BLaER1 treated with 17β-estradiol and CSF1 and Interleukin-3, amounts not matched to agents 10 nM and 100 nM (cell line): ENCODE results near the gene CMSS1.

Source experiments
- H3K27ac ChIP-seq, 11 experiments: shearing (Covaris generic); formaldehyde crosslinking; 2 replicates each; pipeline ENCODE4 v1.8.1; 2022
- H3K27me3 ChIP-seq, 11 experiments: shearing (Covaris generic); formaldehyde crosslinking; 2 replicates each; pipeline ENCODE4 v1.8.1; 2022
- H3K36me3 ChIP-seq, 11 experiments: shearing (Covaris generic); formaldehyde crosslinking; 2 replicates each; pipeline ENCODE4 v1.8.1; 2022
- H3K4me1 ChIP-seq, 10 experiments: shearing (Covaris generic); formaldehyde crosslinking; 2 replicates each; pipeline ENCODE4 v1.8.1; 2022
- H3K4me2 ChIP-seq, 11 experiments: shearing (Covaris generic); formaldehyde crosslinking; 2 replicates each; pipeline ENCODE4 v1.8.1; 2022
- H3K4me3 ChIP-seq, 10 experiments: shearing (Covaris generic); formaldehyde crosslinking; 2 replicates each; pipeline ENCODE4 v1.8.1; 2022
- H3K9ac ChIP-seq, 11 experiments: shearing (Covaris generic); formaldehyde crosslinking; 2 replicates each; pipeline ENCODE4 v1.8.1; 2022
- H3K9me3 ChIP-seq, 11 experiments: shearing (Covaris generic); formaldehyde crosslinking; replicated peaks in 1 of 11; 2 replicates each; pipeline ENCODE4 v1.8.1; 2022
- H4K20me1 ChIP-seq, 11 experiments: shearing (Covaris generic); formaldehyde crosslinking; 2 replicates each; pipeline ENCODE4 v1.8.1; 2022
- Cebpa-rat ChIP-seq, 11 experiments: shearing (Covaris generic); IDR thresholded peaks; 2 replicates each; pipeline ENCODE4 v1.8.1; 2022

The CMSS1 gene

GRCh38 chr3:99871231-99872045 lies 53.8 kb downstream of the CMSS1 start:
- no peaks in the 10 kb centered on the region for H3K9me3 ChIP-seq
- peaks cover 5 to 21% (median 15%) of the 10 kb centered on the region in 10 experiments for H3K4me1 ChIP-seq
- no peak for TF ChIP-seq Cebpa-rat (IDR thresholded peaks at IDR 0.05)
- H3K4me3 ChIP-seq: no peak overlapping the region
- H3K4me2 ChIP-seq: no peak overlapping the region
- 0 out of 22 replicates have a peak, but pooled peaks cover 0 to 5% (median 0%) of the 10 kb centered on the region in 11 experiments for H3K36me3 ChIP-seq
- no peak overlapping the region for H3K27ac ChIP-seq
- no peak overlapping the region for H3K9ac ChIP-seq
- H4K20me1 ChIP-seq: peaks cover 0 to 100% (median 83%) of the 10 kb centered on the region in 11 experiments; a peak in 17 of 22 replicates
- H3K27me3 ChIP-seq: peaks cover 39 to 55% (median 45%) of the 10 kb centered on the region in 11 experiments

GRCh38 chr3:99872923-99873254 lies 55.2 kb downstream of the CMSS1 start:
- Histone ChIP-seq H3K9ac (no peak overlapping the region), H3K36me3 (0 out of 22 replicates have a peak, but pooled peaks cover 0 to 4% (median 0%) of the 10 kb centered on the region in 11 experiments), H3K4me2 (no peak overlapping the region), H3K4me3 (no peak overlapping the region), H3K27me3 (peaks cover 39 to 68% (median 57%) of the 10 kb centered on the region in 11 experiments), H4K20me1 (peaks cover 0 to 100% (median 90%) of the 10 kb centered on the region in 11 experiments; a peak in 17 of 22 replicates), H3K9me3 (no peaks in the 10 kb centered on the region), H3K27ac (no peak overlapping the region), H3K4me1 (peaks cover 0 to 21% (median 13%) of the 10 kb centered on the region in 10 experiments; a peak in 15 of 20 replicates)
- TF ChIP-seq Cebpa-rat (IDR thresholded peaks at IDR 0.05): no peak

- H3K9me3 ChIP-seq: no peaks in the 10 kb centered on the region
- no peak overlapping the region for H3K4me3 ChIP-seq
- H3K4me1 ChIP-seq: peaks cover 0 to 21% (median 13%) of the 10 kb centered on the region in 10 experiments; a peak in 15 of 20 replicates
- no peak overlapping the region for H3K27ac ChIP-seq
- H3K4me2 ChIP-seq: no peak overlapping the region
- peaks cover 0 to 100% (median 96%) of the 10 kb centered on the region in 11 experiments; a peak in 17 of 22 replicates for H4K20me1 ChIP-seq
- H3K27me3 ChIP-seq: peaks cover 39 to 74% (median 61%) of the 10 kb centered on the region in 11 experiments
- no peaks in the 10 kb centered on the region for H3K36me3 ChIP-seq
- TF ChIP-seq Cebpa-rat (IDR thresholded peaks at IDR 0.05): no peak
- H3K9ac ChIP-seq: no peak overlapping the region
Measured at GRCh38 chr3:99873269-99874102, 55.8 kb downstream of the CMSS1 start.

- Histone ChIP-seq H3K9ac (no peak overlapping the region), H3K9me3 (no peaks in the 10 kb centered on the region), H3K4me1 (peaks cover 0 to 21% (median 13%) of the 10 kb centered on the region in 10 experiments; a peak in 15 of 20 replicates), H3K4me2 (no peak overlapping the region), H3K27me3 (peaks cover 39 to 74% (median 61%) of the 10 kb centered on the region in 11 experiments), H3K36me3 (no peaks in the 10 kb centered on the region), H4K20me1 (peaks cover 0 to 100% (median 93%) of the 10 kb centered on the region in 11 experiments; a peak in 17 of 22 replicates), H3K4me3 (no peak overlapping the region), H3K27ac (no peak overlapping the region)
- no peak for TF ChIP-seq Cebpa-rat (IDR thresholded peaks at IDR 0.05)
Measured at GRCh38 chr3:99874237-99875002, 56.8 kb downstream of the CMSS1 start.

- H3K4me1 ChIP-seq: peaks cover 0 to 21% (median 13%) of the 10 kb centered on the region in 10 experiments; a peak in 15 of 20 replicates
- peak overlapping the region in 3 of 11 experiments; percentile 59 to 77 (median 74); a peak in 5 of 22 replicates for H3K27ac ChIP-seq
- TF ChIP-seq Cebpa-rat (IDR thresholded peaks at IDR 0.05): no peak
- peaks cover 0 to 99% (median 95%) of the 10 kb centered on the region in 11 experiments; a peak in 17 of 22 replicates for H4K20me1 ChIP-seq
- H3K4me2 ChIP-seq: peak overlapping the region; percentile 75 to 93 (median 84)
- H3K36me3 ChIP-seq: peaks cover 0 to 7% (median 0%) of the 10 kb centered on the region in 11 experiments; a peak in 2 of 22 replicates
- peak overlapping the region in 8 of 11 experiments; percentile 9 to 81 (median 52); a peak in 14 of 22 replicates for H3K9ac ChIP-seq
- H3K27me3 ChIP-seq: peaks cover 39 to 74% (median 61%) of the 10 kb centered on the region in 11 experiments
- H3K4me3 ChIP-seq: peak overlapping the region; percentile 44 to 71 (median 56)
- H3K9me3 ChIP-seq: no peaks in the 10 kb centered on the region
Measured at GRCh38 chr3:99875581-99875928, 57.9 kb downstream of the CMSS1 start.

- H3K4me3 ChIP-seq: peak overlapping the region; percentile 44 to 71 (median 56)
- H3K36me3 ChIP-seq: peaks cover 0 to 7% (median 0%) of the 10 kb centered on the region in 11 experiments; a peak in 2 of 22 replicates
- no peak for TF ChIP-seq Cebpa-rat (IDR thresholded peaks at IDR 0.05)
- peaks cover 0 to 21% (median 13%) of the 10 kb centered on the region in 10 experiments; a peak in 15 of 20 replicates for H3K4me1 ChIP-seq
- H4K20me1 ChIP-seq: peaks cover 0 to 99% (median 89%) of the 10 kb centered on the region in 11 experiments; a peak in 17 of 22 replicates
- peak overlapping the region in 9 of 11 experiments; percentile 9 to 81 (median 36); a peak in 15 of 22 replicates for H3K9ac ChIP-seq
- H3K9me3 ChIP-seq: no peaks in the 10 kb centered on the region
- H3K4me2 ChIP-seq: peak overlapping the region; percentile 75 to 93 (median 84)
- H3K27me3 ChIP-seq: peaks cover 39 to 72% (median 61%) of the 10 kb centered on the region in 11 experiments
- peak overlapping the region in 4 of 11 experiments; percentile 22 to 77 (median 66); a peak in 7 of 22 replicates for H3K27ac ChIP-seq
Measured at GRCh38 chr3:99875929-99876841, 58.5 kb downstream of the CMSS1 start.

GRCh38 chr3:99877031-99877579 lies 59.4 kb downstream of the CMSS1 start:
- Histone ChIP-seq H3K27ac (no peak overlapping the region), H3K4me1 (peaks cover 0 to 21% (median 13%) of the 10 kb centered on the region in 10 experiments; a peak in 15 of 20 replicates), H3K4me2 (peak overlapping the region in 2 of 11 experiments; percentile 88 to 92; a peak in 3 of 22 replicates), H3K9me3 (no peaks in the 10 kb centered on the region), H3K9ac (no peak overlapping the region), H3K36me3 (peaks cover 0 to 7% (median 0%) of the 10 kb centered on the region in 11 experiments; a peak in 2 of 22 replicates), H3K27me3 (peaks cover 39 to 63% (median 59%) of the 10 kb centered on the region in 11 experiments), H4K20me1 (peaks cover 0 to 98% (median 80%) of the 10 kb centered on the region in 11 experiments; a peak in 17 of 22 replicates), H3K4me3 (no peak overlapping the region)
- no peak for TF ChIP-seq Cebpa-rat (IDR thresholded peaks at IDR 0.05)
